Activated naive CD8-positive, alpha-beta T cell treated with anti-CD3 and anti-CD28 coated beads, Interleukin-2, amount 50 U/mL, for 16 hours (primary cell): ENCODE measurements around the gene POU4F3.

ENCODE experiments used
- DNase-seq: peaks from one replicate; pipeline ENCODE4 v3.0.0-alpha.2; 2020; ENCODE audit warnings: low read depth, low spot score

Gene POU4F3

DNA sequence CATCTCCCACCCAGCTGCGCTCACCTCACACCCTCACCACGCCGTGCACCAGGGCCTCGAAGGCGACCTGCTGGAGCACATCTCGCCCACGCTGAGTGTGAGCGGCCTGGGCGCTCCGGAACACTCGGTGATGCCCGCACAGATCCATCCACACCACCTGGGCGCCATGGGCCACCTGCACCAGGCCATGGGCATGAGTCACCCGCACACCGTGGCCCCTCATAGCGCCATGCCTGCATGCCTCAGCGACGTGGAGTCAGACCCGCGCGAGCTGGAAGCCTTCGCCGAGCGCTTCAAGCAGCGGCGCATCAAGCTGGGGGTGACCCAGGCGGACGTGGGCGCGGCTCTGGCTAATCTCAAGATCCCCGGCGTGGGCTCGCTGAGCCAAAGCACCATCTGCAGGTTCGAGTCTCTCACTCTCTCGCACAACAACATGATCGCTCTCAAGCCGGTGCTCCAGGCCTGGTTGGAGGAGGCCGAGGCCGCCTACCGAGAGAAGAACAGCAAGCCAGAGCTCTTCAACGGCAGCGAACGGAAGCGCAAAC, 1.1 kb downstream of the POU4F3 start:
- no peak for DNase-seq

DNA sequence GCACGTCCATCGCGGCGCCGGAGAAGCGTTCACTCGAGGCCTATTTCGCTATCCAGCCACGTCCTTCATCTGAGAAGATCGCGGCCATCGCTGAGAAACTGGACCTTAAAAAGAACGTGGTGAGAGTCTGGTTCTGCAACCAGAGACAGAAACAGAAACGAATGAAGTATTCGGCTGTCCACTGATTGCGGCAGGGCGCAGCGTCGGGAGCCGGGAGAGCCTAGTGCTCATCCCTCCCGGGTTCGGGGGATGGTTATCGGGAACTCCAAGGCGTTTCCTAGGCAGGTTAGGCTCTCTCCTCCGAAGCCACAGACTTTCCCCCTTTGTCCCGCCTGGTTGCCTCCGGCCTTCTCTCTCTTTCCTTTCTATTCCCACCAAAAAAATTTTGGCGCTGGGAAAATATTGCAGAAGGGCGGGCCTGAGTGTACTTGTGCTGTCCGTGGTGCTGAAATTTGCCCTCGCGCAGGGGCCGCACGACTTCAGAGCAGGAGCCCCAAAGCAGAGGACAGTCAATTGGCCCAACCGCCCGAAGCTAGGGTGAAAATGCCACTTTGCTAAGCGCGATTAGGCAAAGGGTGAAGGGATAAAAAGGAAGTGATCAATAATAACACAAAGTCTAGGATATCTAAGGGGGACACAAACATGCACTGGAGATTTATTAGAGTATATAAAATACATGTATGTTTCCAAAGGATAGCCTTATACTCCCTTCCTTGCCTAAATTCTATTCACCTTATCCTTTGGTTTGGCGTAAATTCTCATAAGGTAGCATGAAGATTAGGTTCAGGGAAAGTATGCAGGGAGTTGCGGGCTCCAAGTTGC, 1.8 kb downstream of the POU4F3 start:
- no peak for DNase-seq

DNA sequence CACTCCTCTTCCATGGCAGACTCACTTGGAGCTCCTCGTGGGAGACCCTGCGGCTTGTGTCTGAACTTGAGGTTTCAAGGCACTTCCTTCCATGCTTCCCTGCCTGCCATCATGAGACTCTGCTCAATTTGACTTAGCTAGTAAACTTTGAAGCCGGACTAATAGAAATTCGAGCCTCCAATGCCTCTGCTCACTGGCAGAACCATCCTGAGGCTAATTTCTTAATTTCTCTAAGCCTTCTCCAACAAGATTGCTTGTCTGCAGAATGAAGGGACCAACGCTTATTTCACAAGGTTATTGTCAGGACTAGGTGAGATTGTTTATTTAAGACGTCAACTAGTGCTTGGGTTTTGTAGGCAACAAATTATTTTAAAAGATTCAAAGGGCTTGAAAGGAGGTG, 3.2 kb downstream of the POU4F3 start:
- no peak for DNase-seq

DNA sequence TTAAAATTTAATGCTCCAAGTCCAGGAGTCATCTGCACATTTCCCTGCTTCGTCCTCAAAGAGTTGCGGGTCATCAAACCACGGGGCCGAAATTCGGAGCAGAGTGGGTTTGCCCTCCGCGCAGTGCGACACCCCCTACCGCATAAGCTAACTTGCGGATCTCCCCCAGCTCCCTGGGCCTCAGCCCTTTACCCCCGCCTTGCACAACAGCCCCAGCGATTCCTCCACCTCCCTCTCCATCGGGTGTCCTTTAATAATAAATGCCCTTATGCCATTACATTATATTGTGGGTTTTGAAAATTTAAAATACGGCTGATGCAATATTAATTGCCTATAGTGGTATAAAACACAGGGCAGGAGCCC, 3.9 kb downstream of the POU4F3 start:
- no peak for DNase-seq

DNA sequence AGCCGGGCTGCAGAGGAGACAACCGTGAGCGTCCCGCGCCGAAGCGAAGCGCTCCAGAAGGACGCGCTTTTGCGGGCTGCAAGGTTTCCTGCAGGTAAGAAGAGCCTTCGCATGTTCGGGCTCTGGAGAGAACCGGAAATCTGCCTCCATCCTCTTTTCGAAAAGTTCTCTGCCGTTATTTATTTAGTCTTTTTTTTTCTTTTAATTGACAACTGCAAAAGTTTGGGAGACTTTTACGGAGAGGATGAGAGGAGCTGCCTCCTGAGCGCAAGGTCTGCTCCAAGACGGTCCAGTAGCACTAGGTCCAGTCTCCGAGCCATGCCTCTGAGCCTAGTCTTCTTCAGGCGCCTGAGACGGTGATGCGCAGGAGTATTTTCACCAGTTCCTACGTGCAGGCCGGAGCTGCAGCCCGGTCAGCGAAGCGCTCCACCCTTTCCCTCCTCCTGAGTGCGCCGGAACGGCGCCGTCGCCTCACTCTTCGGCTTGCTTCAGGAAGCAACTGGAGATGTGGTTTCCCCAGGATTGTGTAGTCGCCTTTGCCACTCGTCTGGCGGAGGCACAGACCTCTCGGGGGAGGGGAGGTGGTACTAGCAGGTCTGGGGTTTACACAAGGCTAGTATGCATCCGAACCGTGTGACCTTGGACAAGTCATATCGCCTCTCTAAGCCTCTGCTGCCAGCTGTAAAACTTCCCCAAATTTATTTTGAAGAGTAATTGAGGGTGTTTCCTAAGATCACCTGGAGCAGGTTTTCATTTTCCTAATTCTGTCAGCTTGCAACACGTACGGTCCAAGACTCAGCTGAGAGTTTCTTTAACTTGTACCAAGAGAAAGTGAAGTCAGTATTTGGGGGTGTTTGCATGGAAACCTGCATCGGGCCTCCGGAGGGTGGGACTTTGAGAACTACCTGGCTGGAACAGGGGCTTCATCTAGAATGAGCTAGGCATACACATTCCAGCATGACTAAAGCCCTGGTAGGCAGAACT, 4.5 kb downstream of the POU4F3 start:
- no peak for DNase-seq

DNA sequence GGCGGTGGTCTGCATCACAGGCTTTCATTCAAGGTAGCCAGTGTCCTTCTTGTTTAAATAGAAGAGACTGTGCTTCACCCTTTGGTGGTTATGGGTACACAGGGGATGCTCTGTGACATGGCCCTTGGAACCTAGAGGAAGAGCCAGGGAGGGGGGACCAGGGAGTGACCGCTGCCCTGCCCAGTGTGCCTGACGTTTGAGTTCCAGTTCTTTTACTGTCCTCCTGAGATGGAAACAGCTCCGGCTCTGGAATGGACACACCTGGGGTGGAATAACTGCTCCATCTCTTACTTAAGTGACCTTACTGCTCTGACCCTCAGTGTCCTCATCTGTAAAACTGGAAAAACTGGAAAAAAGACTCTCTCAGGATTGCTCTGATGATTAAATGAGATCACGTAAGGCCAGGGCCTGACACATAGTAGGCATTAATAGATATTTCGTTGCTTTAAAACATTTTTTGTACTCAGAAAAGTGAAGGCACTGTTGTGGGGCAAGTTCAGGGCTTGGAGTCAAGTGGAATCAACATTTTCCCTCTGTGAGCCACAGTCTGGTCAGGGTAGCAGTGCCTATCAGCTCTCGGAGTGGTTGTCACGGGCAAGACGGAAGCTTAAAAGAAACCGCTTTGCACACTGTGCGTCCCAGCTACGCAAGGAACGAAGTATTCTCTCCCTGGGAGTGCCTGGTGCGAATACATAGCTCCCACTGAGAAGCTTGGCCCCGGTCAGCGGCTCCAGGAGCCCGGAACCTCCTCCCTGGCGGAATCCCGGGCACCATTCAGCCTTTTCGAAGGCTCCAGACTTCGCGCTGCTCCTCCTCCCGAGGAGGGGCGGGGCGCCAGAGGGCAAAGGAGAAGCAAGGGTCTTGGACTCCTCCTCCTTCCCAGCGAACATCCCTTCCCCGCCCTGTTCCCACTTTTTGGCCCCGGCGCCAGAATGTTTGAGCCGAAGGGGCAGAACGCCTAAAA, 5.8 kb downstream of the POU4F3 start:
- no peak for DNase-seq

DNA sequence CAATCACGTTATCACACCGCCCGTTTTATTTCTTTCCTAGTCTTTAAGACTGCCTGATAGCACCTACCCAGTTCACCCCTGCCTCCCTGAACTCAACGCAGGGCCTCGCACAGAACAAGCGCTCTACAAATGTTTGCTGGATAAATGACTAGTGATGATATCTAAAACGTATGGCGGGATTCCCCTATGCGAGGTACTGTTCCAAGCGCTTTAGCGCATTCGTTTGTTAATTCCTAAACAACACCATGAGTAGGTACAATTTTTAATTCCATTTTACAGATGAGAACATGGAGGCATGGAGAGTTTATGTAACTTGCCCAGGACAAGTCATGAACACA, 6.6 kb downstream of the POU4F3 start:
- no peak for DNase-seq

DNA sequence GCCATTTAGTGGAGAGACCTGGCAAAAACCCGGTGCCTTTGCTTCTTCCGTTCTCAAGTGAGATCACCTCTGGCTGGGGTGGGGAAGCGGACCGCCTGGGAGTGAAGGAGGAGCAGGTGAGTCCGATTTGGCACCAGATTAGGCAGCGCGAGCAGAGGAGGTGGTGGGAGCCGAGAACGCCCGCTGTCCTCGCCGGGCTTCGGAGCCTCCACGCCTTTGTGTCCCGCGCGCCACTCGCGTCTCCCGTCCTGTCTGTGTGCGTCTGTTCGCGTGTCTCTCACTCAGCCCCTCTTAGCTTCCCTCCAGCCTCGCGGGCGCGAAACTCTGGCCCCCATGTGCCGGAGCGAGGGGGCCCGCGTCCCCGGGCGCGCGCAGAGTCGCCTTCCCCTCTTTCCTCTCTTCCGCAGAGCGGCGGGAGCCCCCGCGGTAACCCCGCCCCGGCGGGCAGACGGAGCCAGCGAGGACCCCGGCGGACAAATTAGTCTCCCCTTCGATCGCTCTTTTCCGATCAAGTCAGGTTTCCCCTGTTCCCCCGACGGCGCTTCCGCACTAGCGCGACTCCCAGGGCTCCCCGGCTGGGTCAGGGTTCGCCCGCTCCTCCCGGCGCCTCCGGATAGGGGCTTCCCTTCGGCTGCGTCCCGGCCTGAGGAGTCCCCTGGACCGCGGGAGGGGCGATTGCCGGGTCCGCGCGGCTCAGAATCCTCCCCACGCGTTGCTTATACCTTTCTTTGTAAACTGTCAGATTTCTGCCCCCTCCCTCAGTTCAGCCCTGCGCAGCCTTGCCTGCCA, 7.1 kb downstream of the POU4F3 start:
- DNase-seq = no peak

DNA sequence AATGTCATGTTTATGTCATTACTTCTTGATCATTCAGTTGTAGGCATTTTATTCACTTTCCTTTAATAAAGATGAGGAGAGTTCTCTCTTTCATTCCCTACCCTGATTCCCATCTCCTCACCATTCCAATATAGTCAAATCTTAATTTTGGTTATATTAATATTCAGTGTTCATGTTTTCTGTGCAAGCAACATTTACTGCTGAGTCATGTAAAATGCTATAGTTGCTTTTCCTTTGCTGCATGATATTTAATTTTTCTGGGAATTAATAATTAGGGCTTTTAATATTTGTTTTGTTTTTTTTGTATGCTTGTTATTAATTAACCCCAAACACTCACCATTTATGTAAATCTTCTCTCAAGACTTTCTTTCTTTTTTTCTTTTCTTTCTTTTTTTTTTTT, 18.5 kb downstream of the POU4F3 start:
- DNase-seq = no peak

DNA sequence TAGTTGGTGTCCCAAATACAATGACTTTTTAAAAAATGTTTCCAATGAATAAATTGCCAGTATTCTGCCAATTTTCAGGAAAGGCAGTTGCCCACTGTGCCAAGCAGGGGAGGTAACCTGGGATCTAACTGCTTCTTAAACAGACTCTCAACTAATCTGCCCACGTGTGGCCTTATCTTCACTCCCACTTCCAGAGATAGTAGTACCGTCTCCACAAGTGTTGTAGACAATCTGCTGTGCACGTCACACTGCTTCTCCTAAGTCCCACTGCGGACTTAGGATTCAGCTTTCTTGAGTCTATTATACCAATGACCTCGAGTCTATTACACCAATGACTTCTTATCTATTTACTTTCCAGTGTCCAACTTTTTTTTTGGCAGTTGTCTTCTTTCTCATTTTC, 21.2 kb downstream of the POU4F3 start:
- DNase-seq = no peak

DNA sequence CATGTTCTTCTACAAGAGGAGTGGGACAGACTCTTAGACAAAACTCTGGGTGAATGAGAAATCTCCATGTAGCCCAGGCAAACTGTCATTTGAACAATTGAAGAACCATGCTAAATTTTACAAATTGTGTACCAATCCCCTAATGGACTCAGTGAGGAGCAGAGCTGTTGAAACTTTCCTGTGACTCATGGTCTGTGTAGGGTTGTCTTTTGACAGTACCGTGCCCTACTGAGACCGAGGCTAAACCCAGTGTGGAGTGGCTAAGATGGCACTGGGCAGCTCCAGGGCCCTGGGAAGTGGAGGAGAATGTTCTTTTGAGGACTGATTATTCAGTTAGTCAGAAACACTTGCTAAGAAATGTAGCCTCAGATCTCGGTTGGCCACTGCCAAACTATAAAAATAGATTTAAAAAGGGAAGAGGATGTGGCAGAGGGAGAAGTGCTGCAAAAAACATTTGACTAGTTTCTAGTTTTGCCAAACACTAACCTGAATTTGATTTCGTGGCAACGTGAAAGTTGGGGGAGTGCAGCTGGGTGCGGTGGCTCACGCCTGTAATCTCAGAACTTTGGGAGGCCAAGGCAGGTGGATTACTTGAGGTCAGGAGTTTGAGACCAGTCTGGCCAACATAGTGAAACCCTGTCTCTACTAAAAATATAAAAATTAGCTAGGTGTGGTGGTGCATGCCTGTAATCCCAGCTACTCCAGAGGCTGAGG, 24.7 kb downstream of the POU4F3 start:
- DNase-seq = no peak

DNA sequence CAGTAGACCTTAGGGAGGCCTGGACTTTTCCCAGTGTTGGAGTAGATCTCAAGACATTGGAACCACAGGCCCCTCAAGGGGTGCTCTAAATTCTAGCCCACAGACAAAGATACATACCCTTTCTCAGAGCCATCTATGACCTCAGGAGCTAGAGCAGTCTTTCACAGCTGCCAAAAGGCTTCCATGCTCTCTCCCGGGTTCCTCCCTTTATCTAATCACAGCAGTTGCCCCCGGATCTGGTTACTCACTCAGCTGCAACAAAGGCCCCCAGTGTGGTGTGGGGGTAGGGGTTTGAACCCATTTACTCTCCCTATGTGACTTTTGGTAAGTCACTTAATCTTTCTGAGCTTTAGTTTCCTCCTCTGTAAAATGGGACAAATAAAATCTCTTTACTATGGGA, 27.0 kb downstream of the POU4F3 start:
- DNase-seq = no peak

DNA sequence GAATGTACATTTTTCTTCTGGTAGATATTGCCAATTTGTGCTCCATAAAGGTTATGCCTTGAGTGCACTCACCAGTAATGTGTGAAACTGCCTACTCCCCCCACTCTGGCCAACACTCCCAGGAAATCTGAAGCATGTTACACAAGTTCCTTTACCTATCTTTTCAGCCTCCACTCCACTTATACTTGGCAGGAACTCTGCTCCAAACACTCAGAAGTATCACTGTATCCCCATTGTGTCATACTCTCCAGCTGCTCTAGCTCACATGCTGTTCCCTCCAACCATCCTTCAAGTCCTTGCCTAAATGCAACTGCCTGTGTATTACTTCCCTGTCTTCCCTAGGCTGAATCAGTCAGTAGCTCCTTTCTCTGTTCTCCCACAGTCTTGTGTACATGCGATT, 28.3 kb downstream of the POU4F3 start:
- DNase-seq = no peak

DNA sequence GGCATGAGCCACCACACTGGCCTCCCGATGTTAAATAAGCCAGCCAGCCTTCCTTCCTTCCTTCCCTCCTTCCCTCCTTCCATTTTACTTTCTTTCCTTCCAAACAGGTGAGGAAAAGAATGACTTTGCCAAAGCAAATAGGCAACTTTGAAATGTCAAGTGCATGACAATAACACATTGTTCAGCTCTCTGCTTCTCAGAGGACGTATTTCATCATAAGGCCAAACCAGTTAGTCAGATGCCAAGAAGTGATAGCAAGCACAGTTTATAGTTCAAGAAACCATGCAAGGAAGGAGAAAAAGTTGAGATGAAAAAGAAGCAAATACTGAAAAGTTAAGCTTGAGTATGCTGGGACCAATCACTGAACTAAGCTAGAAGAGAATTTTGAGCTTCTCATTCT, 29.5 kb downstream of the POU4F3 start:
- no peak for DNase-seq

DNA sequence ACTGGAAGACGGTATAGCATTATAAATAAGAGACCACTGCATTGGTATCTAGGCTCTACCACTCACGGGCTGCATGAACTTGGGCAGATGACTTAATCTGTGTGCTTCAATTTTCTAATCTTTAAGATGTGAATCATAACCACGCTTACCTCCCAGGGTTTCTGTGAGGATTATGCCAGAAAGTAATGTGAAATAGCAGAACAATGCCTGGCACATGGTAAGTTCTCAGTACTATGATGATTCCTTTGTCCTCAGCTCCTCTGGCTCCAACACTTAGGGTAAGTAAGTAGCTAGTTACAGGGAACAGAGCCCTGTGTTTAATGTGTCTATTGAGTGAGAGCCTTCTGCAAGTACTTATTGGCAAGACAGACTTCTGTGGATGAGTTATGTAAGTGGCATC, 31.1 kb downstream of the POU4F3 start:
- DNase-seq = no peak

DNA sequence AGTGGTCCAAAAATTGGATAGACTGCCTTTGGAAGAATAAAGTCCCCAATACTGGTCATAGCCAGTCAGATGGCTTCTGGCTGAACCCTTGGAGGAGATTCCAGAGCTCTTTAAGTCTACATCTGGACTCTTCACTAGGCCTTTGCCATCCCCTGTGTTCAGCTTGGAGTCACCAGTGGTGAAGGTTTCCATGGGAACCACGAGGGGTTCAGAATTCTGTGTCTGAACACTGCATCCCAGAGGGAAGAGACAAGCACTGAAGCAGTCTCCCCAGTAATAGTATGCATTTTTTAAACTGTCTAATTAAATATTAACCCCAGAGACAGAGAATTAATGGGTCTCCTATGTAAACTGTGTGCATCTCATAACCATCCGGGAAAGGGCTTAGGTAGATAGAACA, 38.2 kb downstream of the POU4F3 start:
- no peak for DNase-seq

DNA sequence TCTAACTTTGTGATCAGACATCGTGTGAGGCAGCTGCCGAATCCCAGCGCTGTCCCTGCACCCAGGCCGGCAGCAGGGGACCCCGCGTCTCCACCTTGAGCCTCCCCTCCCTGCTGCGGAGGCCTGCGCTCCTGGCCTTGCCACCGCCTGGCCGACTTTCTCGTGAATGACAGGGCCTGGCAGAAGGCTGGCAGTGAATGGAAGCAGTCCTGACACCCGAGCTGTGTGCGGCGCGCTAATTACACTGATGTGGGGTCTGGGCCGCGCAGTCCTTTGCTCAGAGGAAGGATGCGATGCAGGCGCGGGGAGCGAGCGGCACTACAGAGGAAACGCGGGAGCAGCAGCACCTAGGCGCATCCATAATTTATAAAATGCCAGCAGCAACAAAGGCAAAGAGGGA, 40.3 kb downstream of the POU4F3 start:
- no peak for DNase-seq

DNA sequence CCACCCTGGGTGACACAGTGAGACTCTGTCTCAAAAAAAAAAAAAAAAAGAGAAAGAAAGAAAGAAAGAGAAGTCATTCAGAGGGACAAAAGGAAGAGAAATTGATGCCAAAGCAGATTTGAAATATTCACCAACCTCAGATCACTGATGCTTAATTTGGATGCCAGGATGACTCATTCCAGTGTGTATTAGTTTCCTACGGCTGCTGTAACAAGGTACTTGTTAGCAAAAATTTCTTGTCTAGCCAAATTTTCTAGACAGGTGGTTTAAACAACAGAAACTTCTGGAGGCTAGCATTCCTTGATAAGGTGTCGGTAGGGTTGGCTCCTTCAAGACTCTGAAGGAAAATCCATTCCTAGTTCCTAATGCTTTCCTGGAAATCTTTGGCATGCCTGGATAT, 42.1 kb downstream of the POU4F3 start:
- DNase-seq = no peak

DNA sequence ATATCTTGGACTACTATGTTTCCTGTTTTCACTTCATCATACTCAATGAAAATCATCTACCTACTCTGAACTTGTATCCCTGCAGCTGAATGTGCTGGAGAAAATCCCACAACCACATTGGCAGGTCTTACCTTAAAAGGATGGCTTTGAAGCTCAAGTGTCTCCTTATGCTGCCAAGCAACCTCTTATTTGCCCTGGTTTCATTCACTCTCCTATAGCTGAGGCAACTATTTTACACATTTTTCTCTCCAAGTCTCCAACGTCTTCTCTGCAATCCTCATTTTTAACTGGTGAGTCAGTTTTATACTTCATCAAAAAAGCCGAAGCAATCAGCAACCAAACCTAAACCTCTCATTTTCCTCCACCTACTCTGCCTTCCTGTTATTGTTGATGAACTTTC, 49.7 kb downstream of the POU4F3 start:
- DNase-seq = no peak

DNA sequence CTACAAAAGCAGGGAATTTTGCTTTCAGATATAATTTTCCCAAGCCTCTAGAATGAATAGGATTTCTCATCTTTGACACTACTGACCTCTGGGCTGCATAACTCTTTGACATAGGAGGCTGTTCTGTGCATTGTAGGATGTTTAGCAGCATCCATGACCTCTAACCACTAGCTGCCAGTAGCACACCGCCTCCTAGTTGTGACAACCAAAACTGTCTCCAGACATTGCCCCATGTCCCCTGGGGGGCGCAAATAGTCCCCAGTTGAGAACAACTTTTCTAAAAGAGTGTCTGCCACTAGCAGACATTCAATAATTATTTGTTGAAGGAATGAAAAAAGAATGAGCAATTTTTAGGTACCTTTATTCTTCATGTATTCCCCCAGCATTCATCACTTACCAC, 51.8 kb downstream of the POU4F3 start:
- DNase-seq = no peak
